HG02970 (cell line): Measurements from ENCODE around the gene RPL32.
A peak's percentile ranks its signal among the peaks of the same experiment; 100 is the strongest.
"Not testable (repeated sequence)": the region's sequence is repeated elsewhere in the genome, so short reads cannot be mapped to it uniquely, and the experiment has no call there.

Experiments used
- ATAC-seq: cut with Tn5 transposase; IDR thresholded peaks from one replicate; pipeline ENCODE4 v1.9.1; 2021; ENCODE audit warnings: mild to moderate bottlenecking, moderate library complexity, moderate number of reproducible peaks; ENCODE audit not compliant: unreplicated experiment, low FRiP score

Gene RPL32

GRCh38 chr3:12868039-12869034 lies 27.0 kb upstream of the RPL32 start:
- no peak for ATAC-seq

- no peak for ATAC-seq
Measured at GRCh38 chr3:12866836-12867235, 25.5 kb upstream of the RPL32 start.

GRCh38 chr3:12865271-12865670 lies 23.9 kb upstream of the RPL32 start:
- ATAC-seq: no peak

DNA sequence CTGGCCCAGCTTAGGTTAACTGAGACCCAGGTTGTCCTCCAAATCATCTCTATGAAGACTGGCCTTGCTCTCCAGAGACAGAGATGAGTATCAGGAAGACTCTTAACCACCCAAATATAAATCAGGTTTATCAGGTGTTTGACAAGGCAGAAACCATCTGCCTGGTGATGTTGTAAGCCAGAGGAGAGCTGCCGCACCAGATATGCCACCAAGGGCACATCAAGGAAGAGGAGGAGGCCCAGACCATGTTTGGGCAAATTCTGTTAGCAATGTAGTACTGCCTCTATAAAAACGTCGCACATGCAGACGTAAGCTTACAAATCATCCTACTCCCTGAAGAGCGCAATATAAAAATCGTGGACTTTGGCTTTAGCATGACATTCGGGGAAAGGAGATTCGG lies 21.0 kb upstream of the RPL32 start:
- no peak for ATAC-seq

DNA sequence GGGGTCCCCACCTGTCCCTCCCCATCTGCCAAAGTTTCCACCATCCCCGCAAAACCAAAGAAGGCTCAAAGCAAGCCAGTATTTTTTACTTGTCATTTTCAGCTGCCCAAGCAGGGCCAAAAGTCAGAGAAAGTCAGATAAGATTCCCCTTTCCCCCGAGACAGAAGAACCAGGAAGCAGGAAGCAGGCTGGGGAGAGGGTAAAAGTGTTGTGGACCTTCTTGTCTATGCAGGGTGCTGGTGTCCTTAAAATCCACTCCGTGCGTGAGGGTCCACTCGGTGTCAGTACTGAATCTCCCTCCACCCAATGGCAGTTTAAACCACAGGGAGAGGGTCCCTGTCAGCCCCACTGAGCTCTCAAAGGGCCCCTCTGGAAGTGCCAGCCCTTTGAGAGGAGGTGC lies 20.2 kb upstream of the RPL32 start:
- ATAC-seq: no peak

DNA sequence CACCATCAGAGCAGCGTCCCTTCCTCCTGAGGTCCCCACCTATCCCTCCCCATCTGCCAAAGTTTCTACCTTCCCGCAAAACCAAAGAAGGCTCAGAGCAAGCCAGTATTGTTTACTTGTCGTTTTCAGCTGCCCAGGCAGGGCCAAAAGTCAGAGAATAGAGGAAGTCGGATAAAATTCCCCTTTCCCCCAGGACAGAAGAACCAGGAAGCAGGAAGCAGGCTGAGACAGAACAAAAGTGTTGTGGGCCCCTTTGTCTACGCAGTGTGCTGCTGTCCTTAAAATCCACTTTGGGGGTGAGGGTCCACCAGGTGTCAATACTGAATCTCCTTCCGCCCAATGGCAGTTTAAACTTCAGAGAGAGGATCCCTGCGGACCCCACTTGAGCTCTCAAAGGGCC lies 18.5 kb upstream of the RPL32 start:
- no peak for ATAC-seq

DNA sequence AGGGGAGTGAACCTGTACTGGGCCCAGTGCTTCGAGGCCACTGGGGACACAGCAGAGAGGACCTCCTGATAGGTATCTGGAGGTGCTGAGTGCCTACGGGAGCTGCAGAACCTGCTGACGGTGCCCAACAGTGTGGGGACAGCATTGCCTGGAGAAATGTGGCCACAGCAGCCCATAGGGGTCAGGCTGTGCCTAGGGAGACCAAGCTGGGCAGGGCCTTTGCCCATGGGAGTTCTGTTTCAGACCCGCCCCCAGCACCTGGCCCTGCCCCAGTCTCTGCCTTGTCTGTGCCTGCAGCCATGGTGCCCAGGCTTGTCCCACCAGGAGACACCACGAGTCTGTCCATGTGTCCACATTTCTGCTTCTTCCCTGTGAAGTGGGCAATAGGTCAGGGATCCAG lies 15.3 kb upstream of the RPL32 start:
- ATAC-seq: no peak

DNA sequence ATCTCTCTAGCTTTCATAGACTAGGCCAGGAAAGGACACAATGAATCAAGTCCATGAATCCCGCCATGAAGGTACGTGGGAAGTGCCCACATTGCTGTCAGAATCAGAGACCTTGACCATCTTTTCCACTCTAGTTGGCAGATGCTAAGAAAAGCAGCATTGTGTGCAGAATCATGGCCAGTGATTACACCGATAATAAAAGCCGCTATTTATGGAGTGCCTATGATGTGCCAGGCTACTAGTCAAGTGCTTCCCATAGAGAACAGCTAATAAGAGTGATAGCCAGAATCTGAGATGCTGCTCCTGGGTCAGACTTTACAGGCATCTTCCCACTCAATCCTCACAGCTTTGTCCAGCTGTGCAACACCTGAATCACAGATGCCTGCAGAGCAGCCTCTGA lies 13.2 kb upstream of the RPL32 start:
- no peak for ATAC-seq

DNA sequence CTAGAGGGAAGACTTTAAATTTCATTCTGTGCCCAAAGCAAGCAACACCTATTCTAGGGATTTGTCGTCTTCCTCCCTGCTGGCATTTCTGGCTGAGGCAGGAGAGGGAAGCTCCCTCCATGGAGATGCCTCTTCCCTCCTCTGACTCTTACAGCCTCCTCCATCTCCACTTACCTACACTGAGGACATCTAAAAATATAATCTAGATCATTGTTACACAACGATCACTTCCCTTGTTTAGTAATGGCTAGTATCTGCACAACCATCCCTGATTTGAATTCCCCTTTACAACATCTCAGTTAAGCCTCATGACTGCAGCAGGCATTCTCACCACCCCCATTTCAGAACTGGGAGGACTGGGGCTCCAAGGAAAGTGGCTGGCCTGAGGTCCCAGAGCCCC lies 12.5 kb upstream of the RPL32 start:
- not testable (repeated sequence) for ATAC-seq

- ATAC-seq: no peak
Measured at GRCh38 chr3:12852201-12852600, 10.8 kb upstream of the RPL32 start.

- ATAC-seq: no peak
Measured at GRCh38 chr3:12845811-12846210, 4.4 kb upstream of the RPL32 start.

- no peak for ATAC-seq
Measured at GRCh38 chr3:12842469-12842868, 1.1 kb upstream of the RPL32 start.

GRCh38 chr3:12841970-12842328 lies 584 bp upstream of the RPL32 start:
- ATAC-seq: no peak

GRCh38 chr3:12840591-12841148 lies 695 bp downstream of the RPL32 start:
- peak; percentile 8 for ATAC-seq

GRCh38 chr3:12840148-12840547 lies 1.2 kb downstream of the RPL32 start:
- not testable (repeated sequence) for ATAC-seq

- ATAC-seq: no peak
Measured at GRCh38 chr3:12839156-12839946, 2.0 kb downstream of the RPL32 start.

DNA sequence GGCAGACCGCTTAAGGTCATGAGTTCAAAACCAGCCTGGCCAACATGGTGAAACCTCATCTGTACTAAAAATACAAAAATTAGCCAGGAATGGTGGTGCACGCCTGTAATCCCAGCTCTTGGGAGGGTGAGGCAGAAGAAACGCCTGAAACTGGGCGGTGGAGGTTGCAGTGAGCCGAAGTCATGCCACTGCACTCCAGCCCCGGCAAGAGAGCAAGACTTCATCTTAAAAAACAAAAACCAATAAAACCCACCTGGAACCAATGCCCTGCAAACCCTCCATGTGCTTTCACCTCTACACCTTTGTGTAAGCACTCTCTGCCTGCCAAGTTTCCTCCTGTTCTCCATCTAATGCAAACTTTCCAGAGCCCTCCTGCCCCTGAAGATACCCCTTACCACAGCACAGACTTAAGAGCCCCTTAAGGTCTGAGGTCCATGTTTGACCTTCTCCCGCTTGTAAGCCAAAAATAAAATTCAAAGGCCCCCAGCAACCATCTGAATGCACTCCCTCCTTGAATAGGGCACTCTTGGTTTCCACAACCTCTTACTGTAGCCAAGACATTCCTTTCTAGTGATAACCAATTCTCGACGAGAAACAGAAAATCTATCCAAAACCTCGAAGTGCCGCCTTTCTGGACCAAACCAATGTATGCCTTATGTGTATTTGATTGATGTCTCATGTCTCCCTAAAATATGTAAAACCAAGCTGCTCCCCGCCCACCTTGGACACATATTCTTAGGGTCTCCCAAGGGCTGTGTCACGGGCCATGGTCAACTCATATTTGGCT lies 3.0 kb downstream of the RPL32 start:
- no peak for ATAC-seq

DNA sequence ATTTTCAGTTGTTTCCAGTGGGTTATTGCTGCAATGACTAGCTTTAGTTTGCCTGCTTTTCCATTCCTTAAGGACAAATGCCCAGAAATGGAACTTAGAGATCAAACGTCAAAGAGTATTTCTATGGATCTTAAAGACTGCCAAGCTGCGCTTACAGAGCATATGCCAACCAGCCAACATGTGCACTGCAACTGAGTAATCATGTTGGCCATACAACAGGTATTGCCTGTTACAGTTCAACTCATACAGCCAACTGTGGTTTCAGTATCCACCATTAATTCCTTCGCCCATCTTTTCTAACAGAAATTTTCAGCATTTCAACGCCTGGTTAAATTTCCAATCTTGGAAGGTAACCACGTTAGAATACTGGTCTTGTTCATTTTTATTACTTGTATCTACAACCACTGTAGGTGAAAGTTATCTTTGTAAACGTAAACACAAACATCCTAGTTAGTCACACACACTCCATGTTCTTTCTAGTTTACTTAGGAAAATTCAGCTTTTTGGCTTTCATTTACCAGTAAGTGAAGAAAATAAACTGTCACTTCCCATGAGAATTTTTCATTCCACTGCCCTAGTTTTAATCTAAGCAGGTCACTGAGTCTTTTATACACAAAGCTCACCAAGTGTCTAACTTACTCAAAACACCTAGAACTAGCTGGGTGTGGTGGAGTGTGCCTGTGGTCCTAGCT lies 3.9 kb downstream of the RPL32 start:
- ATAC-seq: no peak

DNA sequence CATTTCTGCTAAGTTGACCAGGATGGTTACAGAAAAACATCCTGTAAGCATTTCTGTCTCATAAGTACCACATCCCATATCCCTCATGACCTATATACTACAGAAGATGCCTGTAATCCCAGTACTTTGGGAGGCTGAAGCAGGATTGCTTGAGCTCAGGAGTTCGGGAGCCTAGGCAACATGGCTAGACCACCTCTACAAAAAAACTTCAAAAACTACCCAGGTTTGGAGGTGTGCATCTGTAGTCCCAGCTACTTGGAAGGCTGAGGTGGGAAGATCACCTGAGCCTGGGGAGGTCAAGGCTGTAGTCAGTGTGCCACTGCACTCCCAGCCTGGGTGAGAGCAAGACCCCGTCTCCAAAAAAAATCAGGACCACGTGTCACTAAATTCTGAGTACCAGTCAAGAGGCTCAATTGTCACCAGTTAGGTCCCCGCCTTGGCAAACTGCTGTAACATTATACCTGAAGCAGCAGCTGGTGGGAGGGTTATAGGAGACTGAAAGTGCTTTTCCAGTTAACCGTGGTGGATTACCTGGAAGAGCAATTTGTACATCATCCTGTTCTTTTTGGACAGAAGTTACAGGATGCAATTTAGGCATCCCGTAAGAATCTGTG lies 6.2 kb downstream of the RPL32 start:
- ATAC-seq: no peak
